ACC112 (cell line): ENCODE measurements around the gene IL1RAPL2.
"Not testable (repeated sequence)": the region's sequence is repeated elsewhere in the genome, so short reads cannot be mapped to it uniquely, and the experiment has no call there.

ENCODE experiments used
- H2AFZ ChIP-seq: fragments of 200-600 bp; sonication (generic); one replicate; pipeline ENCODE4 v1.6.0; 2017; ENCODE audit warnings: antibody characterized with exemption, low read length; ENCODE audit not compliant: unreplicated experiment
- H3K27ac ChIP-seq: fragments of 200-600 bp; sonication (generic); 2 replicates; pipeline ENCODE4 v1.5.1; 2014; ENCODE audit warnings: low read depth, mild to moderate bottlenecking, antibody characterized with exemption, low read length, moderate library complexity
- H3K27me3 ChIP-seq: fragments of 200-600 bp; sonication (generic); 2 replicates; pipeline ENCODE4 v1.6.1; 2014; ENCODE audit warnings: mild to moderate bottlenecking, antibody characterized with exemption, low read length, moderate library complexity, mixed read lengths; ENCODE audit not compliant: insufficient read depth
- H3K36me3 ChIP-seq: fragments of 200-600 bp; sonication (generic); 2 replicates; pipeline ENCODE4 v1.6.1; 2016; ENCODE audit warnings: mild to moderate bottlenecking, antibody characterized with exemption, low read length, moderate library complexity, mixed read lengths; ENCODE audit not compliant: insufficient read depth
- H3K4me1 ChIP-seq: fragments of 200-600 bp; sonication (generic); one replicate; pipeline ENCODE4 v1.6.1; 2016; ENCODE audit warnings: low read length, mixed read lengths; ENCODE audit not compliant: insufficient read depth, unreplicated experiment, control insufficient read depth
- H3K4me3 ChIP-seq: fragments of 200-600 bp; sonication (generic); 2 replicates; pipeline ENCODE4 v1.5.1; 2014; ENCODE audit warnings: mild to moderate bottlenecking, low read depth, low read length
- H3K79me2 ChIP-seq: fragments of 200-600 bp; sonication (generic); one replicate; pipeline ENCODE4 v1.6.0; 2016; ENCODE audit warnings: low read length; ENCODE audit not compliant: control insufficient read depth, unreplicated experiment, insufficient read depth

The IL1RAPL2 gene

GRCh38 chrX:105803891-105804290, 1237.9 kb downstream of the IL1RAPL2 start:
- no peak overlapping the region for H3K4me3 ChIP-seq
- no peak overlapping the region for H2AFZ ChIP-seq
- no peaks in the 10 kb centered on the region for H3K4me1 ChIP-seq
- no peaks in the 10 kb centered on the region for H3K79me2 ChIP-seq
- no peak overlapping the region for H3K27ac ChIP-seq
- H3K36me3 ChIP-seq, result no peaks in the 10 kb centered on the region
- no peaks in the 10 kb centered on the region for H3K27me3 ChIP-seq

DNA sequence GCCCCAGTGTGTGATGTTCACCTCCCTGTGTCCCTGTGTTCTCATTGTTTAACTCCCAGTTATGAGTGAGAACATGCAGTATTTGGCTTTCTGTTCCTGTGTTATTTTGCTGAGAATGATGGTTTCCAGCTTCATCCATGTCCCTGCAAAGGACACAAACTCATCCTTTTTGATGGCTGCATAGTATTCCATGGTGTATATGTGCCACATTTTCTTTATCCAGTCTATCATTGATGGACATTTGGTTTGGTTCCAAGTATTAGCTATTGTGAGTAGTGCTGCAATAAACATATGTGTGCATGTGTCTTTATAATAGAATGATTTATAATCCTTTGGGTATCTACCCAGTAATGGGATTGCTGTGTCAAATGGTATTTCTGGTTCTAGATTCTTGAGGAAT, 1239.7 kb downstream of the IL1RAPL2 start:
- not testable (repeated sequence) for H3K4me1 ChIP-seq, H3K4me3 ChIP-seq, H3K27me3 ChIP-seq, H2AFZ ChIP-seq, H3K27ac ChIP-seq, H3K36me3 ChIP-seq, H3K79me2 ChIP-seq

DNA sequence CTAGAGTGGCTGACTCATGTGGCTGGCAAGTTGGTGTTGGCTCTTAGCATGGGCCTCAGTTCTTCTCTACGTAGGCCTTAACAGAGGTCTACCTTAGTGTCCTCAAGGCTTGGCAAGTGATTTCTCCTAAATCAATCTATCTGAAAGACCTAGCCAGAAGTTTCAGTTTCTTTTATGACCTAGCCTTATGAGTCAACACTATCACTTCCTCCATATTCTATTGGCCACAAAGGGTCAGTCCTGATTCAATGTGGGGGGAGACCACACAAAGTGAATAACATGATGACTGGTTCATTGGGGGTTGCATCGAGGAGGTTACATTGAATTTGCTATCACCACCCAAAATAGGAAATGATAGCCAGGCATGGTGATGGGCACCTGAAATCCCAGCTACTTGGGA, 1250.5 kb downstream of the IL1RAPL2 start:
- Histone ChIP-seq H3K27ac (no peak overlapping the region), H3K27me3 (peaks cover 12% of the 10 kb centered on the region), H3K79me2 (no peaks in the 10 kb centered on the region), H2AFZ (no peak overlapping the region), H3K4me1 (no peaks in the 10 kb centered on the region), H3K4me3 (no peak overlapping the region), H3K36me3 (no peaks in the 10 kb centered on the region)
